Superior temporal gyrus (tissue), 1 donor: Measurements from ENCODE around the gene RASGEF1C.
A peak's percentile ranks its signal among the peaks of the same experiment; 100 is the strongest.
"Not testable (repeated sequence)": the region's sequence is repeated elsewhere in the genome, so short reads cannot be mapped to it uniquely, and the experiment has no call there.

Source experiments
- DNase-seq: peaks from one replicate; pipeline ENCODE4 v3.0.0-alpha.2; 2016; ENCODE audit errors: extremely low spot score

Gene RASGEF1C

GRCh38 chr5:180100621-180101450, 108.2 kb downstream of the RASGEF1C start:
- DNase-seq: no peak

- DNase-seq: no peak
Observed at GRCh38 chr5:180099733-180100611, 109.0 kb downstream of the RASGEF1C start.

- no peak for DNase-seq
Observed at GRCh38 chr5:180098991-180099732, 109.8 kb downstream of the RASGEF1C start.

DNA sequence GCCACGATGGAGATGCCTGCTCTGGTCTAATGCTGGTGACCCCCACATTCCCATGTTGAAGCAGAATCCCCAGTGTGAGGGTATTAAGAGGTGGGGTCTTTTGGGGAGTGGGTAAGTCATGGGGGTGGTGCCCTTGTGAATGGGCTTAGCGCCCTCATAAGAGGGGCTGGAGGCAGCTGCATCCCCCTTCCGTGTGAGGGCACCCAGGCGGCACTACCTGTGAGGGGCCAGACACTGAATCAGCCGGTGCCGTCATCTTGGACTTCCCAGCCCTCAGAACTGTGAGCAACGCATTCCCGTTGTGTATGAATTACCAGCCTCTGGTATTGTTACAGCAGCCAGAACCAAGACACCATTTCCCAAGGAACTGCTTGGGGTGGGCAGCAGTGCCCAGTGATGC, 110.5 kb downstream of the RASGEF1C start:
- no peak for DNase-seq

- no peak for DNase-seq
Observed at GRCh38 chr5:180097926-180098325, 111.1 kb downstream of the RASGEF1C start.

- DNase-seq: no peak
Observed at GRCh38 chr5:180097163-180097894, 111.7 kb downstream of the RASGEF1C start.

GRCh38 chr5:180096616-180097015, 112.4 kb downstream of the RASGEF1C start:
- DNase-seq: no peak

DNA sequence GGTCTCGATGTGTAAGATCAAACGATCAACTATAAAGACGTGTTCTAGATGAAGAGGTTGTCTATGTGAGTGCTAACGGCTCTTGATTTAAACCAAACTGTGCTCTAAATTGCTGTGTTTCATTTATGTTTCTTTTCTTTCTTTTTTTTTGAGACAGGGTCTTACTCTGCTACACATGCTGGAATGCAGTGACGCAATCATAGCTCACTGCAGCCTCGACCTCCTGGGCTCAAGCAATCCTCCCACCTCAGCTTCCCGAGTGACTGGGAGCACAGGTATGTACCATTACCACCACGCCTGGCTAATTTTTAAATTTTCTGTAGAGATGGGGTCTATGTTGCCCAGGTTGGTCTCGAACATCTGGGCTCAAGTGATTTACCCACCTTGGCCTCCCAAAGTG, 113.5 kb downstream of the RASGEF1C start:
- DNase-seq: no peak

DNA sequence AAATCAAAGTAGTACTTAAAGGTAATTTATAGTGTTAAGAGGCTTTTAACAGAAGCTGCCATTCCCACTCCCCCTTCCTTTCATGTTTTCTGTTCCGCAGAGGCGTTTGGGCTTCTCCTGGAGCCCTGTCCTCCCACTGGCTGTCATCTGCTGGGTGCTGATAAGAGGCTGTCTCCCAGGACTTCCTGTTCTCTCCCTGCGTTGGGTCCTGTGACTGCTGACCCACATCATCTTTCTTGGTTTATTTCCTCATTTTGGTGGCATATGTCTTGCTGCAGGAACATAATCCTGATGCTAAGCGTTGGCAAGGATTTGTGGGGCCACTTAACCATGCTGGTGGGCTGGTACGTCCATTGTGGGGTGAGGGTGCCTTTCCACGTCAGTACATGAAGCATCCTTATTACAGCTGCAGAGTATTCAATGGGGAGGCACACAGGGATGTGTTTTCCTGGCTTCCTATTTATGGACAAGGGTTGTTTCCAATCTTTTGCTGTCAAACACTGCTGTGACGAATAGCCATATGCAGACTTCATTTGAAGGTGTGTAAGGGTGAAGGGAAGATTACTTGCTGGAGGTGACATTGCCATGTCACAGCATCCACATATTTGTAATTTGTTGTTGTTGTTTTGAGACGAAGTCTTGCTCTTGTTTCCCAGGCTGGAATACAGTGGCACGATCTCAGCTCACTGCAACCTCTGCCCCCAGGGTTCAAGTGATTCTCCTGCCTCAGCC, 115.2 kb downstream of the RASGEF1C start:
- no peak for DNase-seq

DNA sequence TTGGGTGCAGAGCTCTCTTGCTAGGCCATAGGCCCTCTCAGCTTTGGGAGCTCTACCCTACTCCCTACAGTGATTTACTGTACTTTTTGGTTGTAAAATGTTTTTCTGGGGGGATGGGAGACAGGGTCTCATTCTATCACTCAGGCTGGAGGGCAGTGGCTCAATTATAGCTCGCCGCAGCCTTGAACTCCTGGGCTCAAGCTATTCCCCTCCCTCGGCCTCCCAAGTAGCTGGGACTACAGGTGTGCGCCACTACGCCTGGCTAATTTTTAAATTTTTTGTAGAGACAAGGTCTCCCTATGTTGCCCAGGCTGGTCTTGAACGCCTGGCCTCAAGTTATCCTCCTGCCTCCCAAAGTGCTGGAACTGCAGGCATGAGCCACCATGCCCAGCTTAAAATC, 115.8 kb downstream of the RASGEF1C start:
- DNase-seq: no peak

DNA sequence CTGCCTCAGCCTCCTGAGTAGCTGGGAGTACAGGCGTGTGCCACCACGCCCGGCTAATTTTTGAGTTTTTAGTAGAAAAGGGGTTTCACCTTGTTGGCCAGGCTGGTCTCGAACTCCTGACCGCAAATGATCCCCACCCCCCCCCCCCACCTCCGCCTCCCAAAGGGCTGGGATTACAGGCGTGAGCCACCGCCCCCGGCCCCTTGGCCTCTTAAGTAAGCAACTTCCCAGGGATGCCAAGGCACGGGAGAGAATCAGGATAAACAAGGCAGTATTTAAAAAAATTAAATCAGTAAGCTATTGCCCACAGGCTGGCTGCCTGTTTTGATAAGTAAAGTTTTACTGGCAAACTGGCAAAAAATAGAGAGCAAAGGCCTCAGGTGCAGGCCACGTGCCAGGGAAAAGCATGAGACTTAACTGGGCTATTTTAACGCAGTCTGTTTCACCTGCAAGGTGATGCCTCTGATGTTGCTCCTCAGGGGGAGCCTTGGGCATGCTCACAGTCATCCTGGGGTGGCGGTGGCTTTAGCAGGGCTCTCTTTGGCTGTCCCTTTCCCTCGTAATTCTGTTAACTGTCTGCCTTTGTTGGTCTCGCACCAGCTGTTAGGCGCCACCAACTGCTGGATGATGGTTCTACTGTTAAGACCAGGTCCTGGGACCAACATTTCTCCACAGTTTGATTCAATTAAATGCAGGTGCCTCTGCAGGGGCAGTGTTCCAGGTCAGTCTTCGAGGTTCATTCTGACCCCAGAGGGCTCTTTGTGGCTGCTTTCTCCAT, 118.1 kb downstream of the RASGEF1C start:
- DNase-seq: peak; percentile 64

DNA sequence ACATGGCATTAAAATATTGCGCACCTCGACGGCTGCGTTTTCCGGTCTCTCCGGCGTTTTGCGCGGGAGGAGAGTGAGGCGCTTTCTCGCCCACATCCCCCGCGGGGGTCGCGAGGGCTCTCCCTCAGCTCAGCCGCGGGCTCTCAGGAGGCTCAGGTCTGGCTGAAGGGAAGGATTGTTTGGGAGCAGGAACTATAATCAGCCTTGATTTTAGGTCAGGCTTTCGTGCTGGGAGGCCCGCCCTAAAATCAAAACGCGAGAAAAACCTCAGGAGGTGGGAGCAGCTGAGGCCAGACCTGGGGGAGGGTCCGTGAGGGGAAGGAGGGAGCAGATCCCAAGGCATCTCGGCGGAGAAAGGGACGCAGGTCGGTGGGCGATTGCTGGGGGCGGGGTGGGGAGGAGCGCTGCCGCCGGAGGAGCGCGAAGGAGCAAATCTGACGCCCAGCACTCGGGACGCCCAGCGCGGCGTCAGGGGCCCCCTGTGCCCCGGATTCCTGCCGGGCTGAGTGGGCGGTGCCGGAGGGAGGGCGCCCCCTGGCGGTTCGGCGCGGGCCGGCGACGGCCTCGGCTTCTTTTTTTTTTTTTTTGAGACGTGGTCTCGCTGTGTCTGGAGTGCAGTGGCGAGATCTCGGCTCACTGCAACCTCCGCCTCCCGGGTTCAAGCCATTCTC, 118.8 kb downstream of the RASGEF1C start:
- peak; percentile 67 for DNase-seq

- DNase-seq: not testable (repeated sequence)
Observed at GRCh38 chr5:180089628-180090027, 119.4 kb downstream of the RASGEF1C start.

DNA sequence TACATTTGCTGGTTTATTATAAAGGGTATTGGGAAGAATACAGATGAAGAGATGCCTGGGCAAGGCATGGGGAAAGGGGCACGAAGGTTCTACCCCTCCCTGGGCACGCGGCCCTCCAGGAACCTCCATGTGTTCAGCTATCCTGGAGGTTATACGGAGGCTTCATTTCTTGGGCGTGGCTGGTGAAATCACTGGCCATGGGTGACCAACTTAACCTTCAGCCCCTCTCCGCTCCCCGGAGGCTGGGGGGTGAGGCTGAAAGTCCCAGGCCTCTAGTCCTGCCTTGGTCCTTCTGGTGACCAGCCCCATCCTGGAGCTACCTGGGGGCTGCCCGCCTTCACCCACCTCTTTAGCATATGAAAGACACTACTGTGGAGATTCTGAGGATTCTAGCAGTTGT, 120.5 kb downstream of the RASGEF1C start:
- no peak for DNase-seq

GRCh38 chr5:180086816-180087399, 122.1 kb downstream of the RASGEF1C start:
- DNase-seq: no peak

DNA sequence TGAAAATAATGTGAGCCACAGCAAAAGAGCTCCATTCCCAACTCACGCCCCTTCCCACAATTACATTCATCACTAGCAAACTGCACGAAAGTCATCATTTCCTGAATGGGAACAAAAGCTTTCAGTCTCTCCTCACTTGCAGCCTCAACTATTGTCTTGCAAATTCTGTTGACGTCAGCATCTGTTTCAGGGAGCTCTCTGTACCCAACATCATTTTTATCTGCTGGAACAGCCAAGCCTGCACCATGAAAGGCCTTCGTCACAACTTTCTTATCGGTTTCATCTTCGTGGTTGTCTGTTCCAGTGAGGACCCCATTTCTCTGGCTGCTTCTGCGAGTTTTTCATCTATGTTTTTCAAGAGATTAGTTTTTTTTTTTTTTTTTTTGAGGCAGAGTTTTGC, 123.2 kb downstream of the RASGEF1C start:
- DNase-seq: peak; percentile 82

DNA sequence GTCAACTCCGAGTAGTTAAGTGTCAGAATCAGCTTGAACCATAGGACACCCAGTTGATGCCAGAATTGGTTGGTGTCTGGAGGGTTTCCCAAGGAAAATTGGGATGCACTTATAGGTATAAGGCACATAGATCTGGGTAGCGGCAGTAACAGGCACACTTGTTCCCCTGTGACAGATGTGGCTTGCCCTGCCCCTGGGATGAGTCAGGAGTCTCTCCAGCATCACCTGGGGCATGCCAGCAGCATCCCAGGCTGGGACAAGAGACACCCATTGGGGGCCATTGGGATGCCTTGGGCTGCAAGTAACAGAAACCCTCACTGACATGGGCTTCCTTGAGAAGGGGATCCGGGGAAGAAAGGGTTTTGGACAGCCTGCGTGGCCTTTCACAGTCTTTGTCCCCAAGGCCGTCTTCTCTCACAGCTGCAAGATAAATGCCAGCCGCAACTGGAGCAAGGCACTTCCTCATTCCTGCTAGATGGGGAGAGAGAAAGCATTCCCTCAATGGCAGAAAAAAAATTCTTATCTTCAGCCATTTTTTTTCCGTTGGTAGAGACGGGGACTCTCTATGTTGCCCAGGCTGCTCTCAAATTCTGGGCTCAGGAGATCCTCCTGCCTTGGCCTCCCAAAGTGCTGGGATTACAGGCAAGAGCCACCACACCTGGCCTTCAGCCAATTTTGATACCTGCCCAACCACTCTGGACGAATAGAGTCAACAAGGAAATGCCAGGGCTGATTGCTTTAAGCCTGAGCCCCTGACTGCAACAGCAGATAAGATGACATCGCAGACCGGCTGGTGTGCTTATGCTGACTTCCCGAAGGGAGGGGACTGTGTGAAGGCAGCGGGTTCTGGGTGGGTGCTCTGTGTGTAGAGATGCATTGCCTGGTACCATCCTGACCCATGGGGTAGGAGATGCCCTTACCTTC, 124.1 kb downstream of the RASGEF1C start:
- DNase-seq: no peak

DNA sequence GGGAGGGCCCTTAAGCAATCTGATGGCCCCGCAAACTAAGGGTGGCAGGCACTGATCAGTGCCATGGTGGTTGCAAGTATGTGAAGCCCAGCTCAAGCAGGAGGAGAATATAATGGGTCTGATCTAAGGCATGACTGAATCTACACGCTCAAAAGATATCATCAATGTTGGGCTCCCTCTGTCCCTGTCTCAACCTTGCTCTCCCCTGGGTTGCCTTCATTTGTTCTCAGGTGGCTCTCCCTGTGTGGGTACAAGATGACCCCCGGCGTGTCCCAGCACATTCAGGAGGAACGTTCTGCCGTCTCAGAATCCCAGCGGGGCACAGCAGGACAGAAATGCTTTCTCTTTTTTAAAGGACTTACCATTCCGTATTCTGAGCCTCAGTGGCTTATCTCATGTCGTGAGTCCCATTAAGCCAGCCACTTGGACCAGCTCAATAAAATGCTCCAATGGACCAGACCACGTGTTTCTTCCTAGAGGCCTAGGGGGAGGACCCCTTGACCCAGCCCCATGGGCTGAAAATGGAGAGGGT, 125.4 kb downstream of the RASGEF1C start:
- DNase-seq: no peak
